Retinal pigment epithelial cell (primary cell): Measurements from ENCODE around the gene ARFGEF2.

ENCODE experiments used
- DNase-seq: peaks from one replicate; pipeline ENCODE4 v3.0.0-alpha.2; 2010; ENCODE audit warnings: low read depth
- H3K4me3 ChIP-seq: 2 replicates; pipeline ENCODE4 v1.5.1; 2011; ENCODE audit warnings: mild to moderate bottlenecking, low read length, control low read depth, moderate library complexity
- CTCF ChIP-seq: conservative IDR thresholded peaks from 2 replicates; pipeline ENCODE4 v1.5.1; 2011; ENCODE audit warnings: low read depth, low read length, control low read depth, inconsistent platforms

The ARFGEF2 gene

GRCh38 chr20:49045440-49046086 lies 124.1 kb downstream of the ARFGEF2 start:
- H3K4me3 ChIP-seq = peak overlapping the region; percentile 97
- DNase-seq = no peak
- no peak for TF ChIP-seq CTCF

GRCh38 chr20:49046087-49046900 lies 124.8 kb downstream of the ARFGEF2 start, which contains the start of gene CSE1L:
CSE1L (plus strand) TSS chr20:49046312; CDS start chr20:49058464, 12,152 bp downstream.
- H3K4me3 ChIP-seq = peak within 1 kb of the TSS; percentile 97
- no peak for TF ChIP-seq CTCF
- DNase-seq = peak; percentile 73

GRCh38 chr20:49052334-49052733 lies 130.8 kb downstream of the ARFGEF2 start:
- no peak for DNase-seq
- H3K4me3 ChIP-seq = no peak overlapping the region
- TF ChIP-seq CTCF = no peak

- no peak for TF ChIP-seq CTCF
- no peak for DNase-seq
- H3K4me3 ChIP-seq = no peak overlapping the region
Measured at GRCh38 chr20:49054056-49054643, 132.6 kb downstream of the ARFGEF2 start.

- H3K4me3 ChIP-seq = no peak overlapping the region
- DNase-seq = no peak
- TF ChIP-seq CTCF = no peak
Measured at GRCh38 chr20:49063279-49063678, 141.8 kb downstream of the ARFGEF2 start.

GRCh38 chr20:49074521-49074920 lies 153.0 kb downstream of the ARFGEF2 start:
- no peak overlapping the region for H3K4me3 ChIP-seq
- no peak for TF ChIP-seq CTCF
- DNase-seq = no peak
